Osteoblast (primary cell): Measurements from ENCODE around the gene ANKRD22. TPM values are rescaled to one million over a fixed set of nuclear protein-coding genes. Genes with fewer than 3 reads are reported as not detected.
A peak's percentile ranks its signal among the peaks of the same experiment; 100 is the strongest.
"Not testable (repeated sequence)": the region's sequence is repeated elsewhere in the genome, so short reads cannot be mapped to it uniquely, and the experiment has no call there.

Experiments
- DNase-seq: peaks from one replicate; pipeline ENCODE4 v3.0.0; 2011; ENCODE audit warnings: low spot score, mixed read lengths; ENCODE audit not compliant: insufficient read length; ENCODE audit errors: missing footprints
- H2AFZ ChIP-seq: 2 replicates; pipeline ENCODE4 v1.6.0; 2011; ENCODE audit warnings: mild to moderate bottlenecking, low read length
- H3K27ac ChIP-seq: 2 replicates; pipeline ENCODE4 v1.5.1; 2011; ENCODE audit warnings: mild to moderate bottlenecking, low read depth, low read length, moderate library complexity
- H3K27me3 ChIP-seq: 2 replicates; pipeline ENCODE4 v1.6.0; 2012; ENCODE audit warnings: mild to moderate bottlenecking, control low read depth, inconsistent platforms, low read length, moderate library complexity; ENCODE audit not compliant: insufficient read depth
- H3K36me3 ChIP-seq: 2 replicates; pipeline ENCODE4 v1.5.1; 2011; ENCODE audit warnings: mild to moderate bottlenecking, low read length, control low read depth, moderate library complexity; ENCODE audit not compliant: insufficient read depth
- H3K4me1 ChIP-seq: 2 replicates; pipeline ENCODE4 v1.5.1; 2011; ENCODE audit warnings: mild to moderate bottlenecking, low read length, control low read depth, moderate library complexity; ENCODE audit not compliant: insufficient read depth
- H3K4me2 ChIP-seq: 2 replicates; pipeline ENCODE4 v1.6.0; 2011; ENCODE audit warnings: mild to moderate bottlenecking, low read length; ENCODE audit not compliant: insufficient read depth
- H3K4me3 ChIP-seq: fragments of 200-600 bp; sonication (generic); 3 replicates; pipeline ENCODE4 v1.5.1; 2012; ENCODE audit warnings: mild to moderate bottlenecking, low read length, inconsistent platforms; ENCODE audit not compliant: insufficient read depth
- H3K79me2 ChIP-seq: 2 replicates; pipeline ENCODE4 v1.6.0; 2012; ENCODE audit warnings: mild to moderate bottlenecking, low read length, control low read depth, inconsistent platforms; ENCODE audit not compliant: insufficient read depth
- H3K9me3 ChIP-seq: 2 replicates; pipeline ENCODE4 v1.5.1; 2011; ENCODE audit warnings: low read depth, low read length, control low read depth
- H4K20me1 ChIP-seq: 2 replicates; pipeline ENCODE4 v1.6.0; 2012; ENCODE audit warnings: mild to moderate bottlenecking, low read length, control low read depth; ENCODE audit not compliant: insufficient read depth
- CTCF ChIP-seq: IDR thresholded peaks from 2 replicates; pipeline ENCODE4 v1.5.1; 2011; ENCODE audit warnings: mild to moderate bottlenecking, low read depth, low read length, moderate library complexity; ENCODE audit errors: extremely low read depth
- total RNA-seq: library from RNA; depleted of rRNA; stranded (reverse); fragments of >200 nt; gene quantifications from 2 replicates; pipeline ENCODE4 v1.2.3, GENCODE V29; 2012

ANKRD22 gene
- total RNA-seq, 1 donor: under 0.01 TPM

- no peak for TF ChIP-seq CTCF
- DNase-seq: no peak
- H3K4me3 ChIP-seq: no peak overlapping the region
- H3K27ac ChIP-seq: no peak overlapping the region
- H3K36me3 ChIP-seq: no peaks in the 10 kb centered on the region
- no peaks in the 10 kb centered on the region for H3K27me3 ChIP-seq
- no peak overlapping the region for H3K4me2 ChIP-seq
- H3K79me2 ChIP-seq: peaks cover 76% of the 10 kb centered on the region
- H3K9me3 ChIP-seq: no peaks in the 10 kb centered on the region
- no peaks in the 10 kb centered on the region for H4K20me1 ChIP-seq
- H3K4me1 ChIP-seq: peaks cover 51% of the 10 kb centered on the region
- no peak overlapping the region for H2AFZ ChIP-seq
These were observed 34.9 kb upstream of the ANKRD22 start for GRCh38 chr10:88886557-88886956.

- Histone ChIP-seq H3K79me2 (peaks cover 64% of the 10 kb centered on the region), H3K36me3 (no peaks in the 10 kb centered on the region), H4K20me1 (no peaks in the 10 kb centered on the region), H3K4me3 (no peak overlapping the region), H2AFZ (no peak overlapping the region), H3K27ac (peak overlapping the region; percentile 74), H3K4me1 (peaks cover 39% of the 10 kb centered on the region), H3K27me3 (no peaks in the 10 kb centered on the region), H3K4me2 (peak overlapping the region; percentile 93), H3K9me3 (no peaks in the 10 kb centered on the region)
- DNase-seq: no peak
- TF ChIP-seq CTCF: no peak
These were observed 31.8 kb upstream of the ANKRD22 start for GRCh38 chr10:88883448-88883809.

GRCh38 chr10:88882646-88883447 is 31.2 kb upstream of the ANKRD22 start:
- not testable (repeated sequence) for H4K20me1 ChIP-seq, H3K27me3 ChIP-seq, H2AFZ ChIP-seq, H3K9me3 ChIP-seq, H3K36me3 ChIP-seq
- Histone ChIP-seq H3K4me2 (peak overlapping the region; percentile 93), H3K4me1 (peaks cover 33% of the 10 kb centered on the region), H3K79me2 (peaks cover 59% of the 10 kb centered on the region), H3K27ac (peak overlapping the region; percentile 74), H3K4me3 (peak overlapping the region; percentile 75)
- peak; percentile 82 for DNase-seq

- H3K4me1 ChIP-seq: peaks cover 32% of the 10 kb centered on the region
- peaks cover 52% of the 10 kb centered on the region for H3K79me2 ChIP-seq
- no peak for DNase-seq
- H3K4me2 ChIP-seq: peak overlapping the region; percentile 93
- H2AFZ ChIP-seq: no peak overlapping the region
- no peaks in the 10 kb centered on the region for H3K27me3 ChIP-seq
- peak overlapping the region; percentile 74 for H3K27ac ChIP-seq
- H3K4me3 ChIP-seq: peak overlapping the region; percentile 75
- TF ChIP-seq CTCF: no peak
- no peaks in the 10 kb centered on the region for H3K9me3 ChIP-seq
- no peaks in the 10 kb centered on the region for H3K36me3 ChIP-seq
- no peaks in the 10 kb centered on the region for H4K20me1 ChIP-seq
These were observed 30.4 kb upstream of the ANKRD22 start for GRCh38 chr10:88881922-88882645.
